PC-9 (cell line): ENCODE measurements around the gene TTC28.

Experiments used
- EZH2 ChIP-seq: fragments of 200-600 bp; sonication (generic); IDR thresholded peaks from 2 replicates; pipeline ENCODE4 v1.8.0; 2017; ENCODE audit warnings: antibody characterized with exemption, low read depth
- TF ChIP-seq, protein P1 (sequence below): fragments of 200-600 bp; sonication (generic); conservative IDR thresholded peaks from 2 replicates; pipeline ENCODE4 v1.6.1; 2017; ENCODE audit warnings: mixed run types, antibody characterized with exemption, mild to moderate bottlenecking, moderate library complexity

DNA sequence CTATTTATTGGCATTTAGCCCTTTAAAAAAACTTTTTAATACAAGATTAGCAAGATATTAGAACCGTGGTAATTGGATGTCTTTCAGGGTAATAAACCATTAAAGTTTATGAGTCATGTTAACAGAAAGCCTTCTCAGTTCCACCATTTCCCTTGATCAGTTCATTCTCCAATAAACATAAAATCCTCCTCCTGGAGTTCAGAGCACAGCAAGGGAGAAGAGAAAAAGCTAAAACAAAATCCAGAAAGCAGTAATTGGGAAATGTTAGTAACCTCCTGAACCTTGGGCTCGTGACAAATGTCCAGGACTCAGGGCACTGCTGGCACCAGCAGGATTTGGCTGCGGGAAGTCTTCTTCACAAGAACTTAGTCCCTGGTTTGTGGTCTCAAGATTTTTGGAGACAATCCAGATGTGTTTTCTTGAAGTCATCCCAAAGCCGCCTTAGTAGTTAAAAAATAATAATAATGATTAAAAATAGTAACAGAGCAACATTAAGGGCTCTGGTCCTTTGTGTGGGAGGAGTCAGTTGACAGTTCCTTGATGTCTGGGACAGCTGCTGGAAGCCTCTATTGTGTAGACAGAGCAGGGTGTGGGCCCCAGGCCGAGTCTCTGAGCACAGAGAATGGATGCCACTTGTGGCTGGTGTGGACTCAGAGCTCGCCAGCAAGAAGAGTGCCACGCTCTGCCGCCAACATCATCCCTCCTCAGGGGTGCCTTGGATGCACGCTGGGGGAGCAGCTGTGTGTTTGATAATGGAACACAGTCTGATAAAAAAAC, 717.2 kb downstream of the TTC28 start:
- TF ChIP-seq, protein P1, sequence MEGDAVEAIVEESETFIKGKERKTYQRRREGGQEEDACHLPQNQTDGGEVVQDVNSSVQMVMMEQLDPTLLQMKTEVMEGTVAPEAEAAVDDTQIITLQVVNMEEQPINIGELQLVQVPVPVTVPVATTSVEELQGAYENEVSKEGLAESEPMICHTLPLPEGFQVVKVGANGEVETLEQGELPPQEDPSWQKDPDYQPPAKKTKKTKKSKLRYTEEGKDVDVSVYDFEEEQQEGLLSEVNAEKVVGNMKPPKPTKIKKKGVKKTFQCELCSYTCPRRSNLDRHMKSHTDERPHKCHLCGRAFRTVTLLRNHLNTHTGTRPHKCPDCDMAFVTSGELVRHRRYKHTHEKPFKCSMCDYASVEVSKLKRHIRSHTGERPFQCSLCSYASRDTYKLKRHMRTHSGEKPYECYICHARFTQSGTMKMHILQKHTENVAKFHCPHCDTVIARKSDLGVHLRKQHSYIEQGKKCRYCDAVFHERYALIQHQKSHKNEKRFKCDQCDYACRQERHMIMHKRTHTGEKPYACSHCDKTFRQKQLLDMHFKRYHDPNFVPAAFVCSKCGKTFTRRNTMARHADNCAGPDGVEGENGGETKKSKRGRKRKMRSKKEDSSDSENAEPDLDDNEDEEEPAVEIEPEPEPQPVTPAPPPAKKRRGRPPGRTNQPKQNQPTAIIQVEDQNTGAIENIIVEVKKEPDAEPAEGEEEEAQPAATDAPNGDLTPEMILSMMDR = no peak
- TF ChIP-seq EZH2 = no peak
